ENCODE data around the gene ALDH1L2. TPM values are rescaled to one million over a fixed set of nuclear protein-coding genes. Genes with fewer than 3 reads are reported as not detected.

ALDH1L2 gene
- total and polyA plus RNA-seq, 12 donors = 0.50 to 4.5 (median 2.6) TPM

DNA sequence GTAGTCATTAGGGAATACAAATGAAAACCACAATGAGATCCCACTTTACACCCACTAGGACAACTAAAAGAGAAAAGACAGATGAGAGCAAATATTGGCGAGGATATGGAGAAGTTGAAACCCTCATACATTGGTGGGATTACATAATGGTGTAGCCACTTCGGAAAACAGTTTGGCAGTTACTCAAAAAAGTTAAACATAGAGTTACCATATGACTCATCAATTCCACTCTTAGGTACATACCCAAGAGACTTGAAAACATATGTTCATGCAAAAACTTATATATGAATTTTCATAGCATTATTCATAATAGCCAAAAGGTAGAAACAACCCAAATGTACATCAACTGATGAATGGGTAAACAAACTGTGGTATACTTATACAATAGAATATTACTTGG lies 27.1 kb downstream of the ALDH1L2 start:
- TF ChIP-seq, protein P1, sequence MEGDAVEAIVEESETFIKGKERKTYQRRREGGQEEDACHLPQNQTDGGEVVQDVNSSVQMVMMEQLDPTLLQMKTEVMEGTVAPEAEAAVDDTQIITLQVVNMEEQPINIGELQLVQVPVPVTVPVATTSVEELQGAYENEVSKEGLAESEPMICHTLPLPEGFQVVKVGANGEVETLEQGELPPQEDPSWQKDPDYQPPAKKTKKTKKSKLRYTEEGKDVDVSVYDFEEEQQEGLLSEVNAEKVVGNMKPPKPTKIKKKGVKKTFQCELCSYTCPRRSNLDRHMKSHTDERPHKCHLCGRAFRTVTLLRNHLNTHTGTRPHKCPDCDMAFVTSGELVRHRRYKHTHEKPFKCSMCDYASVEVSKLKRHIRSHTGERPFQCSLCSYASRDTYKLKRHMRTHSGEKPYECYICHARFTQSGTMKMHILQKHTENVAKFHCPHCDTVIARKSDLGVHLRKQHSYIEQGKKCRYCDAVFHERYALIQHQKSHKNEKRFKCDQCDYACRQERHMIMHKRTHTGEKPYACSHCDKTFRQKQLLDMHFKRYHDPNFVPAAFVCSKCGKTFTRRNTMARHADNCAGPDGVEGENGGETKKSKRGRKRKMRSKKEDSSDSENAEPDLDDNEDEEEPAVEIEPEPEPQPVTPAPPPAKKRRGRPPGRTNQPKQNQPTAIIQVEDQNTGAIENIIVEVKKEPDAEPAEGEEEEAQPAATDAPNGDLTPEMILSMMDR (IDR thresholded peaks at IDR 0.05) = no peak
- no peak for TF ChIP-seq POLR2A (IDR thresholded peaks at IDR 0.05)
- Histone ChIP-seq H3K4me3 (no peak overlapping the region), H3K27me3 (no peaks in the 10 kb centered on the region), H3K4me1 (replicated peaks in 1 of 2) (peaks cover 0 to 7% of the 10 kb centered on the region in 2 donors), H3K27ac (no peak overlapping the region), H3K36me3 (replicated peaks in 1 of 2) (no peaks in the 10 kb centered on the region), H3K9me3 (replicated peaks in 1 of 3) (peaks cover 0 to 9% (median 0%) of the 10 kb centered on the region in 3 donors)
- intact Hi-C loops (cut with DNase I) = loop anchor here in 1 of 2 donors (10.0 kb wide), 1 partner anchor 682 kb away; no protein-coding TSS in a partner anchor
- WGBS, 4 donors = 71 to 89% (median 80%) methylated on average over 2 of the region's 2 CpGs
- no peak for DNase-seq

DNA sequence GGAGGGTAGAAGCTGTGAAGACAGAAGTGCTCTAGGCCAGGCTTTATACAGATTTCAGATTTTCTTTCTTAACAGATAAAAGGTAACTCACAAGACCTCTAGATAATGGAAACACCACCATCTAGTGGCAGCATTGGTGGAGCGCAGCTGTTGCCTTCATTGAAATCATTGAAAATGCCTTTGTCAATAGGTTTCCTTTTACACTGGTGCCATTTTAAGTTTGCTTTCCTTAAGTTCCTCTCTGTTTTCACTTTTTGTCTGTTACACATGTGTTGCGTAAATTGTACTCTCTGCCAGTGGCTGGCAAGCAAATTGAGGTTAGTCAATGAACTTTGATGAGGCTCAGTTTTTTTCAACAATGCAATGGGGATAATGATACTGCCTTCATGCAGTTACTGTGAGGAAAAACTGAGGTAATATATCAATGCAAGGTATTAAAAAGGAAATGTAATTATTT lies 31.1 kb downstream of the ALDH1L2 start:
- no peaks in the 10 kb centered on the region for H3K27me3 ChIP-seq
- H3K36me3 ChIP-seq (replicated peaks in 1 of 2) = no peaks in the 10 kb centered on the region
- DNase-seq = peak; percentile 69 to 96 (median 82)
- no peak overlapping the region for H3K27ac ChIP-seq
- peaks cover 0 to 7% of the 10 kb centered on the region in 2 donors for H3K4me1 ChIP-seq (replicated peaks in 1 of 2)
- intact Hi-C loops (cut with DNase I) = loop anchor here in 1 of 2 donors (10.0 kb wide), 1 partner anchor 678 kb away; no protein-coding TSS in a partner anchor
- no peak for TF ChIP-seq POLR2A (IDR thresholded peaks at IDR 0.05)
- TF ChIP-seq, protein P1 (IDR thresholded peaks at IDR 0.05) = peak; percentile 90 to 96 (median 92)
- peaks cover 0 to 9% (median 0%) of the 10 kb centered on the region in 3 donors for H3K9me3 ChIP-seq (replicated peaks in 1 of 3)
- H3K4me3 ChIP-seq = no peak overlapping the region
- 0 to 5% (median 4%) methylated on average over 2 of the region's 2 CpGs for WGBS, 4 donors

DNA sequence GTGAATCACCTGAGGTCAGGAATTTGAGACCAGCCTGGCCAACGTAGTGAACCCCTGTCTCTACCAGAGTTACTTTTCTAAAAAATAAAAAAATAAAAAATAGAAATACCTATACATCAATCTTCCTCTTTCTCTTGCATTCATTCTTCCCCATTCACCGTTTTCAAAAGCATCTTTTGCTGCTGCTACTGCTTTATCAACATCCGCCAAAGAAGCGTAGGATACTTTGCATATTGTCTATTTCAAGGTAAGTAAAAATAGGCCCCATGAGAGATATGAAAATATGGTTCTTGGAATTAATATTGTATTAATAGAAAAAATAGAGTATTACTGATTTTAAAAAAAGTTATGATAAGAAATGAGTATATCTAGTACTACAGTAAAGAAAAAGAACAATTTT lies 32.3 kb downstream of the ALDH1L2 start:
- H3K4me3 ChIP-seq = no peak overlapping the region
- no peak for DNase-seq
- peaks cover 0 to 9% (median 0%) of the 10 kb centered on the region in 3 donors for H3K9me3 ChIP-seq (replicated peaks in 1 of 3)
- H3K36me3 ChIP-seq (replicated peaks in 1 of 2) = no peaks in the 10 kb centered on the region
- no peak overlapping the region for H3K27ac ChIP-seq
- 85 to 89% (median 87%) methylated on average over 4 of the region's 4 CpGs for WGBS, 4 donors
- H3K27me3 ChIP-seq = no peaks in the 10 kb centered on the region
- no peak for TF ChIP-seq POLR2A (IDR thresholded peaks at IDR 0.05)
- TF ChIP-seq, protein P1 (IDR thresholded peaks at IDR 0.05) = no peak
- H3K4me1 ChIP-seq (replicated peaks in 1 of 2) = peaks cover 0 to 7% of the 10 kb centered on the region in 2 donors
- intact Hi-C loops (cut with DNase I) = loop anchor here in 1 of 2 donors (10.0 kb wide), 1 partner anchor 677 kb away; no protein-coding TSS in a partner anchor

DNA sequence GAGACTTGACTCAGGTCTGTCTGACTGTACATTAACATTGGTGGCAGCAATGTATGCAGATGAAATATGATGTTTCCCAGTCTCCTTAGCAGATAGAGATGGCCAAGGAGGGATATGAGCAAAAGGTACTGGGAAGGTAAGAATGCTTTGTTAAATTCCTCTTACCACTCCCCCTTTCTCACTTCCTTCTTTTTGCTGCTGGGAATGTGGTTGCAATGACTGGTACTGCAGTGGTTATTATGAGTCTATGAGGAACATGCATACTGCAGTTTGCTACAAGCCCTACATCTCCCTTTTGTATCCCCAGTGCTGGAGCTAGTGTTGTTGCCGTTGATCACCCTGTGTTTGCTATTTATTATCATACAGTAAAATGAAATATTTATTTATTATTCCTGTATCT lies 35.9 kb downstream of the ALDH1L2 start:
- intact Hi-C loops (cut with DNase I) = no loop called here
- no peak overlapping the region for H3K27ac ChIP-seq
- H3K9me3 ChIP-seq (replicated peaks in 1 of 3) = no peaks in the 10 kb centered on the region
- no peak for TF ChIP-seq POLR2A (IDR thresholded peaks at IDR 0.05)
- TF ChIP-seq, protein P1 (IDR thresholded peaks at IDR 0.05) = no peak
- no peak for DNase-seq
- no peaks in the 10 kb centered on the region for H3K36me3 ChIP-seq (replicated peaks in 1 of 2)
- H3K4me3 ChIP-seq = no peak overlapping the region
- peaks cover 0 to 5% of the 10 kb centered on the region in 2 donors for H3K4me1 ChIP-seq (replicated peaks in 1 of 2)
- WGBS, 4 donors = 93 to 100% (median 97%) methylated on average over 1 of the region's 1 CpG
- no peaks in the 10 kb centered on the region for H3K27me3 ChIP-seq

Measured in adrenal gland (tissue), 12 donors.